ENCODE data around the gene P2RX2. TPM values are rescaled to one million over a fixed set of nuclear protein-coding genes. Genes with fewer than 3 reads are reported as not detected.

The P2RX2 gene
- total RNA-seq, 4 donors from 2014 or later = not detected

GRCh38 chr12:132622437-132623071 lies 4.0 kb downstream of the P2RX2 start:
- TF ChIP-seq CTCF (IDR thresholded peaks at IDR 0.05; ENCODE audit: low read depth) = no peak

GRCh38 chr12:132623072-132623869 lies 4.7 kb downstream of the P2RX2 start:
- TF ChIP-seq CTCF (IDR thresholded peaks at IDR 0.05; ENCODE audit: low read depth) = no peak

GRCh38 chr12:132624186-132624855 lies 5.7 kb downstream of the P2RX2 start:
- no peak for TF ChIP-seq CTCF (IDR thresholded peaks at IDR 0.05; ENCODE audit: low read depth)

- no peak for TF ChIP-seq CTCF (IDR thresholded peaks at IDR 0.05; ENCODE audit: low read depth)
These were observed 6.5 kb downstream of the P2RX2 start for GRCh38 chr12:132624910-132625630.

- TF ChIP-seq CTCF (IDR thresholded peaks at IDR 0.05; ENCODE audit: low read depth) = no peak
These were observed 7.3 kb downstream of the P2RX2 start for GRCh38 chr12:132625731-132626430.

GRCh38 chr12:132629330-132629729 lies 10.8 kb downstream of the P2RX2 start:
- TF ChIP-seq CTCF (IDR thresholded peaks at IDR 0.05; ENCODE audit: low read depth) = no peak
